ENCODE data around the gene ZNF320.

DNA sequence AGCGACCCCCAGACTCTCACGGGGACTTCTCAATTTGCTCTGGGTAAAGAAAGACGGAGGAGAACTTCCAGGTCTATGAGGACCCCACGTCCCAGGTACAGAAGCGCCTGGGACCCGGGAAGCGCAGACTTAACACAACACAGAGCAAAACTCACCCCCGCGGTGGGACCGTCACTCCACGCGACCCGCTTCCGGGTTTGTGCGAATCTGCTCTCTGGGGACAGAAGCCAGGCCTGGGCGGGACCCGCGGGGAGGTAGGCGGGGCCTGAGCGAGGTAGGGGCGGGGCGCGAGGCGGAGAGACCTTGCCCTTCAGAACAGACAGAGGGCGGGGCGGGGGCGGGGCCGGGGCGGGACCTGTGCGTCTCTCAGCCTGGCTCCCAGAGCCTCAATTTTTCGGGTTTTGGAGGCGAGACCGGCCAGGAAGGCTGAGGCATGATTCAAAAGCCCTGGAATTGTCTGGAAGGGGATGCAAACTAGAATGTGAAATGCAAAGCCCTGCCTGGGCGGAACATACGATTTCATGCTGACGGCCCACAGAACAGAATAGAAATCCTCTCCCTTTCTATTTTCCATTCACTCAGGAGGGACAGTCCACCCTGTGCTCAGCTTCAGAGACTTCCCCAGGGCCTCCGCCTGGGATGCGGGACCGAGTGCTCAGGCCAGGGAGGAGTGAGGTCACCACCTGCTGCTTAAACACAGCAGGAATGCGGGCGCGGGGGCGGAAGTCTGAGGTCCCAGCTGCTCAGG is 45.1 kb upstream of the ZNF320 start:
- TF ChIP-seq POLR2AphosphoS5 (IDR thresholded peaks at IDR 0.05): peak; percentile 92 to 99 (median 98)
- TF ChIP-seq, protein P1, sequence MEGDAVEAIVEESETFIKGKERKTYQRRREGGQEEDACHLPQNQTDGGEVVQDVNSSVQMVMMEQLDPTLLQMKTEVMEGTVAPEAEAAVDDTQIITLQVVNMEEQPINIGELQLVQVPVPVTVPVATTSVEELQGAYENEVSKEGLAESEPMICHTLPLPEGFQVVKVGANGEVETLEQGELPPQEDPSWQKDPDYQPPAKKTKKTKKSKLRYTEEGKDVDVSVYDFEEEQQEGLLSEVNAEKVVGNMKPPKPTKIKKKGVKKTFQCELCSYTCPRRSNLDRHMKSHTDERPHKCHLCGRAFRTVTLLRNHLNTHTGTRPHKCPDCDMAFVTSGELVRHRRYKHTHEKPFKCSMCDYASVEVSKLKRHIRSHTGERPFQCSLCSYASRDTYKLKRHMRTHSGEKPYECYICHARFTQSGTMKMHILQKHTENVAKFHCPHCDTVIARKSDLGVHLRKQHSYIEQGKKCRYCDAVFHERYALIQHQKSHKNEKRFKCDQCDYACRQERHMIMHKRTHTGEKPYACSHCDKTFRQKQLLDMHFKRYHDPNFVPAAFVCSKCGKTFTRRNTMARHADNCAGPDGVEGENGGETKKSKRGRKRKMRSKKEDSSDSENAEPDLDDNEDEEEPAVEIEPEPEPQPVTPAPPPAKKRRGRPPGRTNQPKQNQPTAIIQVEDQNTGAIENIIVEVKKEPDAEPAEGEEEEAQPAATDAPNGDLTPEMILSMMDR (IDR thresholded peaks at IDR 0.05): no peak
